Dendritic cell treated with granulocyte-macrophage colony-stimulating factor and Interleukin-4, amounts not matched to agents 40 ng/mL and 50 ng/mL, for 4 days (primary cell): ENCODE measurements around the gene ZNF296.

Source experiments
- H3K27ac Mint-ChIP-seq: one replicate; pipeline ENCODE4 v1.8.0; 2022; ENCODE audit warnings: mild to moderate bottlenecking, mixed read lengths
- H3K27me3 Mint-ChIP-seq: one replicate; pipeline ENCODE4 v1.8.0; 2022; ENCODE audit warnings: mild to moderate bottlenecking, mixed read lengths
- H3K36me3 Mint-ChIP-seq: one replicate; pipeline ENCODE4 v1.8.0; 2022; ENCODE audit warnings: low read depth, mixed read lengths
- H3K4me1 Mint-ChIP-seq: one replicate; pipeline ENCODE4 v1.8.0; 2022; ENCODE audit warnings: low read depth, mixed read lengths
- H3K4me3 Mint-ChIP-seq: one replicate; pipeline ENCODE4 v1.8.0; 2022; ENCODE audit warnings: mild to moderate bottlenecking, moderate library complexity, mixed read lengths
- H3K9me3 Mint-ChIP-seq: one replicate; pipeline ENCODE4 v1.8.0; 2022; ENCODE audit warnings: mixed read lengths
- intact Hi-C: fragments of 100-400 bp; cut with micrococcal nuclease; formaldehyde crosslinking; loops from one replicate; pipeline ENCODE4 v1.15.0; 2022

The ZNF296 gene

GRCh38 chr19:45086480-45086879 is 10.2 kb upstream of the ZNF296 start:
- Mint-ChIP-seq H3K4me1 (peaks cover 30% of the 10 kb centered on the region), H3K9me3 (no peaks in the 10 kb centered on the region), H3K36me3 (peaks cover 64% of the 10 kb centered on the region), H3K4me3 (no peak overlapping the region), H3K27me3 (no peaks in the 10 kb centered on the region), H3K27ac (no peak overlapping the region)
- intact Hi-C loops = no loop called here

DNA sequence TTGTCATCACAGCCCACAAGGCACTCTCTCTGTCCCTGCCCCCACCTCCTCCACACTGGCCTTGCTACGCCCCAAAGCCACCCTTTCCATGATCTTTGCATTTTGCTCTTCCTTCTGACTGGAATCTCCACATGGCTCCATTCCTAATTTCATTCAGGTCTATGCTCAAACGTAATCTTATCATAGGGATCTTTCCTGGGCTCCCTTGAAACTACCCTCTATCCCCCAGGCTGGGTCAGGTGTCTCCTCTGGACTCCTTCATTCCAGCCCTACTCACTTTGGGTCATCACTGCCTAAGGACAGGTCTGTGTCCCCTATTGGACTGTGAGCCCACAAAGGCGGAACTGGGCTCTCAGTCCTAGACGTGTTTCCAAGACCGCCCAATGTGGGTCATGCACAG is 5.9 kb upstream of the ZNF296 start:
- Mint-ChIP-seq H3K27ac (no peak overlapping the region), H3K36me3 (peaks cover 44% of the 10 kb centered on the region), H3K4me1 (peaks cover 39% of the 10 kb centered on the region), H3K9me3 (no peaks in the 10 kb centered on the region), H3K4me3 (no peak overlapping the region), H3K27me3 (no peaks in the 10 kb centered on the region)
- intact Hi-C loops = no loop called here

DNA sequence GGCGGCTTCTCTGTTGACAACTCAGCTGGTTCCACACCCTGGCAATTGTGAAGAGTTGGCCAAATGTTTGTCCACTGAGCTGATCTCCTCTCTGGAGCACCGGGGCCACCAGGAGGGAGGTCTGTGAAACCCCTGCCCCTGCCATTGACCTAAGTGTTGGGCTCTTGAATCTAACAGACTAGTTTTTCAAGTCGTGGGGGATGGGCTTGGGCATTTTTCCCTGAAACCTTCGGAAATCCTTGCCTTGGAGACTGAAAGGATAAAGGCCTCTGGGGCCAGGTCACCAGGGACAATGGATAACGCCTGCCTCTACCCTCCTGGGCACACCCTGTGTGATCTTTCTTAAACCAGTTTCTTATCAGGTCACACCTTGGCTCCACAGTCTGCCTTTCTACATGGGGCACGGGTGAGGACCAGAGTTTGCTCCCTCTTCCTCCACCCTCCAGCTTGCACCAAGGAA is 3.7 kb upstream of the ZNF296 start:
- intact Hi-C loops = loop anchor here (1.0 to 5.0 kb wide), 2 partner anchors 11 to 38 kb away; no protein-coding TSS in a partner anchor
- peak overlapping the region; percentile 92 for H3K4me3 Mint-ChIP-seq
- peaks cover 50% of the 10 kb centered on the region for H3K36me3 Mint-ChIP-seq
- H3K27ac Mint-ChIP-seq = peak overlapping the region; percentile 90
- no peaks in the 10 kb centered on the region for H3K27me3 Mint-ChIP-seq
- H3K4me1 Mint-ChIP-seq = peaks cover 52% of the 10 kb centered on the region
- H3K9me3 Mint-ChIP-seq = no peaks in the 10 kb centered on the region

DNA sequence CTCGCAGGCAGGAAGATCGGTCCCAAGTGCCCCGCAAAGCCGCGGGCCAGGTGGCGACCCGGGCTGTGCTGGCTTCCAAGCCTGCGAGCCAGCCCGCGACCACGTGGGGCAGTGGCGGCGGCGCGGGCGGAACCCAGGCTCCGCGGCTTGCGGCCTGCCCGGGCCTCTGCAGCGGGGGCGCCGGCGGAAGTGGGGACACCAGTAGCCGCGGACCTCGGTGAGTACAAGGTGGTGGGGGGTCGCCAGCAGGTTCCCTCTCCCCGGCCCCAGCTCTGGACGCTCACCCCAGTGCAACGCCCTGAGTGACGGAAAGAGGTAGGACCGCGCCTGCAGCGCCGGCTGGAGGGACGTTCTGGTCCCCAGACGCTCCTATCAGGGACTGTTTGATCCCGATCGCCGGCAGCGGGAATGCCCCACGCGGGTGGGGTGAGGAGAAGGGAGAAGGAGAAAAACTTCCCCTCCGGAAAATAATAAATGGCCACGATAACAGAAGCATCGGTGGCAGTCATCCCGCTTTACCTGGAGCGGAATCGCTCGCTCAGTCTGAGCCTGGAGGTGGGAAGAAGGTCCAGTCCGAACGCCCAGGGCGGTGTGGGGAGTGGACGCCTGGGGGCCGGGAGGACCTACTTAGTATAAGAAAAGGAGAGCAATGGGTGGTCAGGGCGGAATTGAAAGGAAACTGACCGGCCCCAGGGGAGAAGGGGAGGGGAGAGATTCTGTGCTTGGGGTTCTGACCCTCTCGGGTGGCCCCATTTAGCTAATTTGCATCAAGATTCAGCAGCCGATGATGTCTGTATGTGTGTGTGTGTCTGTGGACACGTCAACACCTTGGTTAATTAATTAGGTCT is 3.0 kb upstream of the ZNF296 start, which contains the start of gene GEMIN7:
Gene GEMIN7 (plus strand): TSS at position 198 of the 848 bp plus-strand sequence. CDS start 10,855 bp downstream, outside the sequence.
- peak within 1 kb of the TSS; percentile 90 for H3K27ac Mint-ChIP-seq
- peaks cover 58% of the 10 kb centered on the region for H3K4me1 Mint-ChIP-seq
- peak within 1 kb of the TSS; percentile 92 for H3K4me3 Mint-ChIP-seq
- no peaks in the 10 kb centered on the region for H3K9me3 Mint-ChIP-seq
- no peaks in the 10 kb centered on the region for H3K27me3 Mint-ChIP-seq
- H3K36me3 Mint-ChIP-seq = peaks cover 50% of the 10 kb centered on the region
- intact Hi-C loops = loop anchor here (1.0 to 5.0 kb wide), 2 partner anchors 12 to 37 kb away; no protein-coding TSS in a partner anchor

- intact Hi-C loops = loop anchor here (1.0 to 5.0 kb wide), 2 partner anchors 13 to 36 kb away; no protein-coding TSS in a partner anchor
- Mint-ChIP-seq H3K36me3 (peaks cover 46% of the 10 kb centered on the region), H3K27me3 (no peaks in the 10 kb centered on the region)
Observed at GRCh38 chr19:45078390-45079062, 2.2 kb upstream of the ZNF296 start.

GRCh38 chr19:45076851-45077730 is 813 bp upstream of the ZNF296 start:
- no peaks in the 10 kb centered on the region for H3K27me3 Mint-ChIP-seq
- H3K36me3 Mint-ChIP-seq = peaks cover 48% of the 10 kb centered on the region
- peak overlapping the region; percentile 96 for H3K27ac Mint-ChIP-seq
- H3K4me1 Mint-ChIP-seq = peaks cover 64% of the 10 kb centered on the region
- intact Hi-C loops = loop anchor here (5.0 kb wide), 1 partner anchor 35 kb away; no protein-coding TSS in a partner anchor
- H3K9me3 Mint-ChIP-seq = no peaks in the 10 kb centered on the region
- peak overlapping the region; percentile 94 for H3K4me3 Mint-ChIP-seq

More at GRCh38 chr19:45078390-45079062, 2.2 kb upstream of the ZNF296 start:
- H3K4me3 Mint-ChIP-seq = peak overlapping the region; percentile 92
- peaks cover 58% of the 10 kb centered on the region for H3K4me1 Mint-ChIP-seq
- H3K27ac Mint-ChIP-seq = peak overlapping the region; percentile 90
- no peaks in the 10 kb centered on the region for H3K9me3 Mint-ChIP-seq

DNA sequence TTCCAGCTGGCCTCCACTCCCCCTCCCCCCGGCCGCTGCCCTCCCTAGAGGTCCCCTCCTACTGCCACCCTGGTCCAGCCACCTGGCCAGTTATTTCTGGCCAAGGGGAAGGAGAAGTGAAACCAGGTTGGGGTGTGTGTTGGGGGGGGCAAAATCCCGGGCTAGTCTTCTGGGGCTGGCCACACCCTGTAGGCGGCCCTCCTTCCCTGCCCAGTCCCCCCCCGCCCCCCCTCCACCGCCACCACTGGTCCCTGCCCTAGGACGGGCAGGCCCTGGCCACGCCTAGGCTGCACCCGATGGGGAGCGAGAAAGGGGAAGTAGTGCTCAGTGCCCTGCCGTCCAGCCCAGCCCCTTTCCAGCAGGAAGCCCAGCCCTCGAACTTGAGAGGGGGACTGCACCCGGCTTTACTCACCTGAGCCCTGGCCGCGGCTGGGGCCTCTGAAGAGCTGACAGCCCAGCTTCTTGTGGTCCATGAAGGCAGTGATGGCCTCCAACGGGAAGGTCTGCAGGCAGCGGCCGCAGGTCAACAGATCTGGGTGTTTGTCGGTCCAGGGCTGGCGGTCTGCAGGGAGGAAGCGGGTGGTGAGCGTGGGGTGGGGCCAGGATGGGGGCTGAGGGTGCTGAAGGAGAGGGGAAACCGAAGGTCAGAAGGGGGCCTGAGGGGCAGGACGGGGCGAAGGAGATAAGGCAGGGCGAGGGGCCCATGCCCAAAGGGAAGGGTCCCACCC is 813 bp downstream of the ZNF296 start:
- peak overlapping the region; percentile 94 for H3K4me3 Mint-ChIP-seq
- H3K4me1 Mint-ChIP-seq = peaks cover 58% of the 10 kb centered on the region
- H3K36me3 Mint-ChIP-seq = peaks cover 55% of the 10 kb centered on the region
- H3K27me3 Mint-ChIP-seq = no peaks in the 10 kb centered on the region
- H3K27ac Mint-ChIP-seq = peak overlapping the region; percentile 96
- intact Hi-C loops = loop anchor here (5.0 kb wide), 1 partner anchor 33 kb away; no protein-coding TSS in a partner anchor
- no peaks in the 10 kb centered on the region for H3K9me3 Mint-ChIP-seq

- intact Hi-C loops = loop anchor here (5.0 kb wide), 1 partner anchor 33 kb away; no protein-coding TSS in a partner anchor
- Mint-ChIP-seq H3K36me3 (peaks cover 61% of the 10 kb centered on the region), H3K27ac (peak overlapping the region; percentile 96), H3K27me3 (no peaks in the 10 kb centered on the region), H3K9me3 (no peaks in the 10 kb centered on the region), H3K4me1 (peaks cover 55% of the 10 kb centered on the region), H3K4me3 (peak overlapping the region; percentile 94)
Observed at GRCh38 chr19:45074744-45075300, 1.5 kb downstream of the ZNF296 start.

GRCh38 chr19:45071969-45072790 is 4.1 kb downstream of the ZNF296 start:
- Mint-ChIP-seq H3K36me3 (peaks cover 76% of the 10 kb centered on the region), H3K4me1 (peaks cover 52% of the 10 kb centered on the region), H3K9me3 (no peaks in the 10 kb centered on the region), H3K27ac (peak overlapping the region; percentile 45), H3K4me3 (no peak overlapping the region), H3K27me3 (no peaks in the 10 kb centered on the region)
- intact Hi-C loops = no loop called here

DNA sequence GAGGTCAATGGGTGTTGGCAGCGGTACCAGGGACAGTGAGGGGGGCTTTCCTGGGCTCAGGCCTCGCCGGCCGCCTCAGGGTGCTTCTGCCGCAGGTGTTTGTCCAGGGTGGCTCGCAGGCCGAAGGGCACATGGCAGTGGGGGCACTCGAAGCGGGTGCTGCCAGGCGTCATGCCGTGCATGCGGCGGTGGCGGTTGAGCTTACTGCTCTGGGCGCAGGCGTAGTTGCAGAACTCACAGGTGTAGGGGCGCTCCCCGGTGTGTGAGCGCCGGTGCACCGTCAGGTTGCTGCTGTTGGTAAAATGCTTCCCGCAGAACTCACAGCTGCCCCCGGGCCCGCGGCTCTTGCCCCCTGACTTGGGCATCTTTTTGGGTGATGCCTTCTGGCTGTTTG is 4.7 kb downstream of the ZNF296 start:
- Mint-ChIP-seq H3K4me1 (peaks cover 46% of the 10 kb centered on the region), H3K27ac (no peak overlapping the region), H3K9me3 (no peaks in the 10 kb centered on the region), H3K27me3 (no peaks in the 10 kb centered on the region), H3K4me3 (no peak overlapping the region), H3K36me3 (peaks cover 76% of the 10 kb centered on the region)
- intact Hi-C loops = no loop called here

- intact Hi-C loops = no loop called here
- H3K36me3 Mint-ChIP-seq = peaks cover 80% of the 10 kb centered on the region
Observed at GRCh38 chr19:45070861-45071544, 5.3 kb downstream of the ZNF296 start.

More at GRCh38 chr19:45070861-45071544, 5.3 kb downstream of the ZNF296 start:
- H3K27ac Mint-ChIP-seq = peak overlapping the region; percentile 24
- peaks cover 44% of the 10 kb centered on the region for H3K4me1 Mint-ChIP-seq
- H3K4me3 Mint-ChIP-seq = no peak overlapping the region
- no peaks in the 10 kb centered on the region for H3K27me3 Mint-ChIP-seq
- H3K9me3 Mint-ChIP-seq = no peaks in the 10 kb centered on the region
